Gastrocnemius medialis (tissue), 4 donors: ENCODE data around the gene AFF3.

Experiments
- POLR2A ChIP-seq, 2 donors: fragments of 450-650 bp; IDR thresholded peaks; one replicate each; pipeline ENCODE4 v1.6.1; 2017; ENCODE audit warnings: antibody characterized with exemption in 2 of 2, mild to moderate bottlenecking in 2 of 2, moderate library complexity in 2 of 2
- TF ChIP-seq, protein P1 (sequence below), 5 experiments: fragments of 450-650 bp in 3 of 5; fragments of 200-600 bp in 2 of 5; sonication (generic) in 2 of 5; IDR thresholded peaks in 4 of 5; conservative IDR thresholded peaks in 1 of 5; 1 replicate in 4 of 5; 2 replicates in 1 of 5; pipeline ENCODE4 v1.5.1; 2016 to 2019; ENCODE audit warnings: antibody characterized with exemption in 5 of 5, mild to moderate bottlenecking in 3 of 5, moderate library complexity in 3 of 5

DNA sequence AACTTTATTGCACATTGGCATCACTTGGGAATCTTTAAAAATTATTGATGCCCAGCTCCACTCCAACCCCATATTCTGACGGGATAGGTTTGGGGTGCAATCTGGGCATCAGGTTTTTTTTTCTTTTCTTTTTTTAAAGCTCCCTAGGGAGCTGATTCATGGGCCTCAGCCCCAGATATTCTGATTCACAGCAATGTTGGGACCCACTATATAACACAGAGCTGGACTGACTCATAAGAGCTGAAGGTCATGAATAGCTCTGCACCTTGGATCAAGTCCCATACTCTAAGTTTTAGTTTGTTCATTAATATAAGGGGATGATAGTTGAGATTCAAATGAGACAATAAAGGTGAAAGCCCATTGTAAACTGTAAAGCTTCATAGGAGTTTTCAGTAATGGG lies 461.4 kb downstream of the AFF3 start:
- TF ChIP-seq, protein P1, sequence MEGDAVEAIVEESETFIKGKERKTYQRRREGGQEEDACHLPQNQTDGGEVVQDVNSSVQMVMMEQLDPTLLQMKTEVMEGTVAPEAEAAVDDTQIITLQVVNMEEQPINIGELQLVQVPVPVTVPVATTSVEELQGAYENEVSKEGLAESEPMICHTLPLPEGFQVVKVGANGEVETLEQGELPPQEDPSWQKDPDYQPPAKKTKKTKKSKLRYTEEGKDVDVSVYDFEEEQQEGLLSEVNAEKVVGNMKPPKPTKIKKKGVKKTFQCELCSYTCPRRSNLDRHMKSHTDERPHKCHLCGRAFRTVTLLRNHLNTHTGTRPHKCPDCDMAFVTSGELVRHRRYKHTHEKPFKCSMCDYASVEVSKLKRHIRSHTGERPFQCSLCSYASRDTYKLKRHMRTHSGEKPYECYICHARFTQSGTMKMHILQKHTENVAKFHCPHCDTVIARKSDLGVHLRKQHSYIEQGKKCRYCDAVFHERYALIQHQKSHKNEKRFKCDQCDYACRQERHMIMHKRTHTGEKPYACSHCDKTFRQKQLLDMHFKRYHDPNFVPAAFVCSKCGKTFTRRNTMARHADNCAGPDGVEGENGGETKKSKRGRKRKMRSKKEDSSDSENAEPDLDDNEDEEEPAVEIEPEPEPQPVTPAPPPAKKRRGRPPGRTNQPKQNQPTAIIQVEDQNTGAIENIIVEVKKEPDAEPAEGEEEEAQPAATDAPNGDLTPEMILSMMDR (IDR thresholded peaks at IDR 0.05 in 4 of 5, conservative IDR thresholded peaks at IDR 0.05 in 1 of 5): no peak
- no peak for TF ChIP-seq POLR2A (IDR thresholded peaks at IDR 0.05)
